ENCODE data around the gene CHCHD10.
A peak's percentile ranks its signal among the peaks of the same experiment; 100 is the strongest.

Gene CHCHD10

DNA sequence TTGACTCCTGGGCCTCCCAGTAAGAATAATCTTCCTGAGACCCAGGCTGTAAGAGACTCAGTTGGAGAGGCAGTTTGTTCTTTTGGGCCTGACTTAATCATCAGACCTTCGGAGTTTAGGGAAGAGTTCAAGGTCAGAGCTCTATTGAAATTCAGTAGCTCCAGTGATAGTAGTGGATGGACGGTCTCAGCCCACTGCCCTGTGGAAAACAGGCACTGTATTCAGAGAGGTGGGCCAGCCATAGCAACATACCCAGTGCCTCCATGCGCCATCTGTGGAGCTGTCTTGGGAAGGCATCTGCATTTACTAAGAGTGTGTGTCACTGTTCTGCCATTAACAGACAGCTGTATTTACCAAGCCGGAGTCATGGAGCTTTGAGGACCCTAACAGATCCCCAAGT, 21.9 kb upstream of the CHCHD10 start:
- DNase-seq: no peak
- in situ Hi-C loops (cut with HindIII; ENCODE audit: low pct_ligation_motif_present, low pct_unique_long_range_greater_than_20kb, low sequenced_read_pairs): no loop called here

DNA sequence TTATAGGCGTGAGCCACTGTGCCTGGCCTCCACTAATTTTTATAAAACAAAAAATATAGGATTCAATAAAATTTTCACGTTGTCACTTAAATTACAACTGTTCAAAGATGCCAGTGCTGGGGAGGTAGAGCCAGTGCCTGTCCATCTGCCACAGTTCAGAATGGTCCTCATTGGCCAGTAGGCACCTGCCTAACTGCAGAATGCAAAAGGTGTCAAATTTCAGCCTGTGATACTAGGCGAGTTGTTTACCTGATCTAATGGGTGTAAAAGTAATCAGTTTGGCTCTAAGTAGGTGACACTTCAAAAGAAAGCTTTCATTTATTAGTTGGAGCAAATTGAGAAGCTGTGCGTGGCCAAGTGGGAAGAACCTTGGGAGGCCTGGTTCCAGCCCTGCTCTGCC, 21.3 kb upstream of the CHCHD10 start:
- DNase-seq: no peak
- in situ Hi-C loops (cut with HindIII; ENCODE audit: low pct_ligation_motif_present, low pct_unique_long_range_greater_than_20kb, low sequenced_read_pairs): no loop called here

DNA sequence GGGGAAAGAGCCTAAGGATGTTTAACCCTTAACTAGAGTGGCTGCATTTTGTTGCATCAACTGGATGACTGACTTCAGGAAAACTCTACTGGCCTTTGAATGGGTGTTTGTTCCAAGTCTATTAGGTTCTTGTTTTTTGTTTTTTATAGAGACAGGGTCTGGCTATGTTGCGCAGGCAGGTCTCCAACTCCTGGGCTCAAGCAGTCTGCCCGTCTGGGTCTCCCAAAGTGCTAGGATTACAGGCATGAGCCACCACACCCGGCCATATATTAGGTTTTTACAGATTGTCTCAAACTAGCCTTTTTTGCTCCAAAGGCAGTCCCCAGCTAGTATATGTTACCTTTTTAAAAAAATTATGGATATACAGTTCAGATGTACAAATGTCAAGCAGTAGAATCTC, 20.1 kb upstream of the CHCHD10 start:
- no peak for DNase-seq
- in situ Hi-C loops (cut with HindIII; ENCODE audit: low pct_ligation_motif_present, low pct_unique_long_range_greater_than_20kb, low sequenced_read_pairs): no loop called here

DNA sequence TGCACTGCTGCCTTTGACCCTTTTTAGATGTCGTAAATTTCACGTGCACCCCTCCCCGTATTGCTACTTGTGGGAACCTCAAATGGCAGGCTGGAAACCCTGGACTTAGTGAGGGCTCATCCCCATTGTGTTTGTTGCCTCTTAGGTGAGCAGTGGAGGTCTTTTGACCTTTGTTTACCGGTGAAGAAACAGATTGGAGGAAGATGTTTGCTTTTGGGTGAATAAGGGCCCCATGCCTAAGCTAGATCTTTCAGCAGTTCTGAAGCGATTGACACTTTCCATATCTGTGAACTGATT, 19.8 kb upstream of the CHCHD10 start:
- in situ Hi-C loops (cut with HindIII; ENCODE audit: low pct_ligation_motif_present, low pct_unique_long_range_greater_than_20kb, low sequenced_read_pairs): no loop called here
- DNase-seq: no peak

DNA sequence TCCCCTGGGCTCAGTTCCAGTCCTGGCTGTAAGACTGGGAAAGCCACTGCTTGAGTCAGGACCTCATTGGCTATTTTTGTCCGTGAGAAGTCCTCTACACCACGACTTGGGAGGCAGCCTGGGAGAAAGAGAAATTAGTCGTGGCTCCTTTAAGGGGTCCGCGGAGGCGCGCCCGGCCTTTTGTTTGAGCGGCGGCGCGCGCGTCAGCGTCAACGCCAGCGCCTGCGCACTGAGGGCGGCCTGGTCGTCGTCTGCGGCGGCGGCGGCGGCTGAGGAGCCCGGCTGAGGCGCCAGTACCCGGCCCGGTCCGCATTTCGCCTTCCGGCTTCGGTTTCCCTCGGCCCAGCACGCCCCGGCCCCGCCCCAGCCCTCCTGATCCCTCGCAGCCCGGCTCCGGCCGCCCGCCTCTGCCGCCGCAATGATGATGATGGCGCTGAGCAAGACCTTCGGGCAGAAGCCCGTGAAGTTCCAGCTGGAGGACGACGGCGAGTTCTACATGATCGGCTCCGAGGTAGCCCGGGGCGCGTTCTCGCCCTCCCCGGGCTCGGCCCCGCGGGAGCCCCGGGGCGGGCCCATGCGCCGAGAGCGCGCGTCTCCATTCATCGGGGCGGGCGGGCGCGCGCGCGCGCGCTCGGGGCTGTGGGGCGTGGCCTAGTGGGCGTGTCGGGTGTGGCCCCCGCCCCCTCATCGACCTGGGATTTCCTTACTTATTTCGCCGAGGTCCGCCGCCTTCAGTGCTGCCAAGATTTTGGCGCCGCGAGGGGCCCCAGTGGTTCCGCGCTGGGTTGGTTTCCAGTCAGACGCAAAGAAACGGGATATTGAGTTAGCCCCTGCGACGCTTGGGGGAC, 19.2 kb upstream of the CHCHD10 start, which contains the start of gene SMARCB1:
Gene SMARCB1, plus strand, starts transcription at position 215 of the 848 bp plus-strand sequence. Its CDS starts 204 bp downstream, at position 419.
- in situ Hi-C loops (cut with HindIII; ENCODE audit: low pct_ligation_motif_present, low pct_unique_long_range_greater_than_20kb, low sequenced_read_pairs): no loop called here
- peak; percentile 89 for DNase-seq

DNA sequence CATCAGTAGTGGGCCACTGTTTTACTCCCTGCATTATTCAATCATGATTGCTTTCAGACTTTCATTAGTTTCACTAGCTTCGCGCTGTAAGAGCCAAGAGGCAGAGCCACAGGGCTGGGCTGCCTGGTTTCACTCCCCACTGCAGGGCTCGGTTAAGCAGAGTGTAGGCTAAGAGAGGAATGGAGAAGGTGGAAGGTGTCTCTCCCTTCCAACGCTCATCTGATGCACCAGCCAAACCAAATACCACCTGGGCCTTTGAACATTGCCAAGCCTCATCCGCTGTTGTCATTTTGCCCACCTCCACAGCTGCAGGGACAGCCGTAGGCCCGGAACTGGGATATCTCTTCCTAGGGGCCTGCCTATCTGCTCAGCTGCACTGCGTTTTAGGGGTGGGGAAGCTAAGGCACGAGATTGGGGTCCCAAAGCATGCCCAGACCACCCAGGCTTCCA, 18.5 kb upstream of the CHCHD10 start:
- no peak for DNase-seq

DNA sequence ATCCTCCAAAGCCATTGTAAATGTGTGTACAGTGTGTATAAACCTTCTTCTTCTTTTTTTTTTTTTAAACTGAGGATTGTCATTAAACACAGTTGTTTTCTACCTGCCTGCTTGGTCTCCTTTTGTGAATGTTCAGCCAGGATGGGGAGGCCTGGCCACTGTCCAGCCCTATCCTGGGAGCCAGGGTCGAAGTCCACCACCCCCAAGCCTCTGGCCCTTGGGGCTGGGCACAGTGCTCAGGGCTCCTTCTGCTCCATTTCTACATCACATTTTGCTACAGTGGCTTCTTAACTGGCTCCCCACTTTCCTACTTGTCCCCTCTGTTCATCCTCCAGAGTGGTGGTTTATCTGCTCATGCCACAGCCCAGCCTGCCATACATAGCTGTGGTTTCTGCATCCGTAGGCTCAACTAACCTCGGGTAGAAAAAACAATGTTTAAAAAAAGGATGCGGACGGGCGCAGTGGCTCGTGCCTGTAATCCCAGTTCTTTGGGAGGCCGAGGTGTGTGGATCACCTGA, 16.5 kb upstream of the CHCHD10 start:
- DNase-seq: no peak
- in situ Hi-C loops (cut with HindIII; ENCODE audit: low pct_ligation_motif_present, low pct_unique_long_range_greater_than_20kb, low sequenced_read_pairs): no loop called here

More for the DNA sequence above, 18.5 kb upstream of the CHCHD10 start:
- in situ Hi-C loops (cut with HindIII; ENCODE audit: low pct_ligation_motif_present, low pct_unique_long_range_greater_than_20kb, low sequenced_read_pairs): no loop called here

DNA sequence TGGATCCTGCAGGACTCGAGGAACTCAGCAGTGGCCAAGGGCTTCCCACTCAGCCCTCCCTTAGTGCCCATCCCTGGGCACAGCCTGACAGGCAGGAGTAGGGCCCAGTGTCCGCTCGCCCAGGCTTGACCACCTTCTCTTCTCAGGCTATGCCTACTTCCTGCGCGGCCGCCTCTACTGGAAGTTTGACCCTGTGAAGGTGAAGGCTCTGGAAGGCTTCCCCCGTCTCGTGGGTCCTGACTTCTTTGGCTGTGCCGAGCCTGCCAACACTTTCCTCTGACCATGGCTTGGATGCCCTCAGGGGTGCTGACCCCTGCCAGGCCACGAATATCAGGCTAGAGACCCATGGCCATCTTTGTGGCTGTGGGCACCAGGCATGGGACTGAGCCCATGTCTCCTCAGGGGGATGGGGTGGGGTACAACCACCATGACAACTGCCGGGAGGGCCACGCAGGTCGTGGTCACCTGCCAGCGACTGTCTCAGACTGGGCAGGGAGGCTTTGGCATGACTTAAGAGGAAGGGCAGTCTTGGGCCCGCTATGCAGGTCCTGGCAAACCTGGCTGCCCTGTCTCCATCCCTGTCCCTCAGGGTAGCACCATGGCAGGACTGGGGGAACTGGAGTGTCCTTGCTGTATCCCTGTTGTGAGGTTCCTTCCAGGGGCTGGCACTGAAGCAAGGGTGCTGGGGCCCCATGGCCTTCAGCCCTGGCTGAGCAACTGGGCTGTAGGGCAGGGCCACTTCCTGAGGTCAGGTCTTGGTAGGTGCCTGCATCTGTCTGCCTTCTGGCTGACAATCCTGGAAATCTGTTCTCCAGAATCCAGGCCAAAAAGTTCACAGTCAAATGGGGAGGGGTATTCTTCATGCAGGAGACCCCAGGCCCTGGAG, 15.7 kb upstream of the CHCHD10 start:
- no peak for DNase-seq
- in situ Hi-C loops (cut with HindIII; ENCODE audit: low pct_ligation_motif_present, low pct_unique_long_range_greater_than_20kb, low sequenced_read_pairs): no loop called here

DNA sequence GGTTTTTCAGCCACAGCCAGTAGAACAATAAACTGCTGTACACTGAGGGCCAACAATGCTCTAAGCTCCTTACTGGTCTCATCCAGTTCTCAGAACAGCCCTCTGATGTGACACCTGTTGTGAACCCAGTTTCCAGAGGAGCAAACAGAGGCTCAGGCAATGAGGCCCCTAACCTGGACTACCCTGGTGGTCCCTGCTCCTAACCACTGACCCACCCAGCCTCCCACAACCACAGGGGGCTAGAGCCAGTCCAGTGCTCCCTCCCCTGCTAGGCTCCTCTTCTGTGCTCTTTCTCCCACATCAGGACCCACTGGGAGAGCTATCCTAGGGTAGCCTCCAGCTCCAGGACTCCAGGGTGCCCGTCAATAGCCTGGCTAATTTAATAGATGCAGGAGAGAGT, 14.9 kb upstream of the CHCHD10 start:
- no peak for DNase-seq
- in situ Hi-C loops (cut with HindIII; ENCODE audit: low pct_ligation_motif_present, low pct_unique_long_range_greater_than_20kb, low sequenced_read_pairs): no loop called here

DNA sequence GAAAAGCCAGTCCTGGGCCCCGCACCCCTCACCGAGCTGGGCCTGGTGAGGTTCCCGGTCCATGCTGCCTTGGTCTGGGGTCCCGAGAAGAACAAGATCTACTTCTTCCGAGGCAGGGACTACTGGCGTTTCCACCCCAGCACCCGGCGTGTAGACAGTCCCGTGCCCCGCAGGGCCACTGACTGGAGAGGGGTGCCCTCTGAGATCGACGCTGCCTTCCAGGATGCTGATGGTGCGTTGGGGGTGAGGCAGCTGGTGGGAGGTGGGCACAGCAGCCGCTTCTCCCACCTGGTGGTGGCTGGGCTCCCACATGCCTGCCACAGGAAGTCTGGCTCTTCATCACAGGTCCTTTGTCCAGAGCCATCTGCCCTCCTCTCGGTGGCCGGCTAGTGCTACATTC, 14.5 kb upstream of the CHCHD10 start:
- no peak for DNase-seq
- in situ Hi-C loops (cut with HindIII; ENCODE audit: low pct_ligation_motif_present, low pct_unique_long_range_greater_than_20kb, low sequenced_read_pairs): no loop called here

DNA sequence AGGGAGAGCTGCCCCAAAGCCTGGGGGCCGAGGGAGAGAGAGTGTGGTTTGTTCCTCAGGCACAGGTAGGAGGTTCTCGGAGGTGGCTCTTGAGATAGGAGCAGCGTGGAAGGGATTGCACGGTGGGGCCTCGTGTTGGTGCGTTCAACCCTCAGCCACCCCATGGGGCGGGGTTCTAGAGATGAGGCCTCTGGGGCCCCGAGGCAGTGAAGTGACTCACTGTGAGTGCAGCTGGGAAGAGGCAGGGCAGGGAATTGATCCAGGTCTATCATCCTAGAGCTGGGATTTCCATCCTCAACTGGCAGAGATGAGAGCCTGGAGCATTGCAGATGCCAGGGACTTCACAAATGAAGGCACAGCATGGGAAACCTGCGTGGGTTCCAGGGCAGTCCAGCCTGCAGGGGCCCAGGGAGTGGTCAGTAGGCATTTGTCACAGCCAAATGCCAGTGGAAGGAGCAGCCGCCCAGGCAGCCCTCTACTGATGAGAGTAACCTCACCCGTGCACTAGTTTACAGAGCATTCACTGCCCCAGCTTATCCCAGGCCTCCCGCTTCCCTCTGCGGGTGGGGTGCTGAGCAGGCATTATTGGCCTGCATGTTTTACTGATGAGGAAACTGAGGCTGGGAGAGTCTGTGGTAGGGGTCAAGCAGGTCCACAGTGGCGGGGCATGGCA, 13.9 kb upstream of the CHCHD10 start:
- in situ Hi-C loops (cut with HindIII; ENCODE audit: low pct_ligation_motif_present, low pct_unique_long_range_greater_than_20kb, low sequenced_read_pairs): no loop called here
- peak; percentile 35 for DNase-seq

DNA sequence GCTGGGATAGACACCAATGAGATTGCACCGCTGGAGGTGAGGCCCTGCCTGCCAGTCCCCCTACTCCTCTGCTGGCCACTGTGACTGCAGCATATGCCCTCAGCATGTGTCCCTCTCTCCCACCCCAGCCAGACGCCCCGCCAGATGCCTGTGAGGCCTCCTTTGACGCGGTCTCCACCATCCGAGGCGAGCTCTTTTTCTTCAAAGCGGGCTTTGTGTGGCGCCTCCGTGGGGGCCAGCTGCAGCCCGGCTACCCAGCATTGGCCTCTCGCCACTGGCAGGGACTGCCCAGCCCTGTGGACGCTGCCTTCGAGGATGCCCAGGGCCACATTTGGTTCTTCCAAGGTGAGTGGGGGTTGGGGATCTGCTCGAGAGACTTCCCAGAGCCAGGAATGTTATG, 13.3 kb upstream of the CHCHD10 start:
- DNase-seq: no peak

DNA sequence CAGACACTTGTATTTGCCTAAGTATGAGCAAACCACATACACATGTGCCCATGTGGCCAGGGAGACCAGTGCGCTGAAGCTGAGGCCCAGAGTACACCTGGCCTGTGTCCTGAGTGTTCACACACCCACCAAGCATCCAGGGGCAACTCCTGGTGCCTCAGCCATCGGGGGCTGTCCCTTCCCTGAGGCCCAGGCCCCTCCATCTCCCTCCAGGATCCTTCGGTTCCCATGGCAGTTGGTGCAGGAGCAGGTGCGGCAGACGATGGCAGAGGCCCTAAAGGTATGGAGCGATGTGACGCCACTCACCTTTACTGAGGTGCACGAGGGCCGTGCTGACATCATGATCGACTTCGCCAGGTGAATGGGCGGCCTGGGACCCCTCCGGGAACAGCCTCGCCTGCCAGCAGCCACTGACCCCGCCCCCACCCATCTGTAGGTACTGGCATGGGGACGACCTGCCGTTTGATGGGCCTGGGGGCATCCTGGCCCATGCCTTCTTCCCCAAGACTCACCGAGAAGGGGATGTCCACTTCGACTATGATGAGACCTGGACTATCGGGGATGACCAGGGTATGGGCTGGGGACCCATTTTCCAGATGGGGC, 12.5 kb upstream of the CHCHD10 start:
- no peak for DNase-seq
- in situ Hi-C loops (cut with HindIII; ENCODE audit: low pct_ligation_motif_present, low pct_unique_long_range_greater_than_20kb, low sequenced_read_pairs): no loop called here

More for the DNA sequence above, 13.3 kb upstream of the CHCHD10 start:
- in situ Hi-C loops (cut with HindIII; ENCODE audit: low pct_ligation_motif_present, low pct_unique_long_range_greater_than_20kb, low sequenced_read_pairs): no loop called here

DNA sequence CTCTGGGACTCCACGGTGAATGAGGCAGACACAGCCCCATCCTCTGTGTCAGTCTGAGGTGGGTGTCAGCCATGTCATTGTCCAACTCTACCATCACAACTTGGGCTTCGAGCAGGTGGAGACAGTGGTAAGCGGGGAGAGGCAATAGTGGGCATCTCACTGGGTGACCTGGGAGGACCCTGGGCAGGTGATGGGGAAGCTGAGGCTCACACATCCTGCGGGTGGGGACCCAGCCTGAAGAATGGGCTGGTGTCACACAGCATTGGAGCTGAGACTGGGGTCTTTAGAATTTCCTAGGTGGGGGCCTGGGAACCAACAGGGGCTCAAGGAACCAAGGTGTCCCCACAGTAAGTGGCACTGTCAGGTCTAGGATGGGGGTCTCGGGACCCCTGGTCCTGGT, 12.0 kb upstream of the CHCHD10 start:
- in situ Hi-C loops (cut with HindIII; ENCODE audit: low pct_ligation_motif_present, low pct_unique_long_range_greater_than_20kb, low sequenced_read_pairs): no loop called here
- no peak for DNase-seq

DNA sequence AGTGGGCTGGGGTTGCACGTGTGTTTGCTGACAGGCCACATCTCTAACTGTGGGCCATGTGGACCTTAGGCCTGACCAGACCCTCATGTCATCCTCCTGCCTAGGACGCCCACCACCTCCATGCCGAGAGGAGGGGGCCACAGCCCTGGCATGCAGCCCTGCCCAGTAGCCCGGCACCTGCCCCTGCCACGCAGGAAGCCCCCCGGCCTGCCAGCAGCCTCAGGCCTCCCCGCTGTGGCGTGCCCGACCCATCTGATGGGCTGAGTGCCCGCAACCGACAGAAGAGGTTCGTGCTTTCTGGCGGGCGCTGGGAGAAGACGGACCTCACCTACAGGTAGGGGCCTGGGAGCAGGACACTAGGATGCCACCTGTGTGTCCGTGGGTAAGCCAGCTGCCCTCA, 11.3 kb upstream of the CHCHD10 start:
- DNase-seq: no peak
- in situ Hi-C loops (cut with HindIII; ENCODE audit: low pct_ligation_motif_present, low pct_unique_long_range_greater_than_20kb, low sequenced_read_pairs): no loop called here

DNA sequence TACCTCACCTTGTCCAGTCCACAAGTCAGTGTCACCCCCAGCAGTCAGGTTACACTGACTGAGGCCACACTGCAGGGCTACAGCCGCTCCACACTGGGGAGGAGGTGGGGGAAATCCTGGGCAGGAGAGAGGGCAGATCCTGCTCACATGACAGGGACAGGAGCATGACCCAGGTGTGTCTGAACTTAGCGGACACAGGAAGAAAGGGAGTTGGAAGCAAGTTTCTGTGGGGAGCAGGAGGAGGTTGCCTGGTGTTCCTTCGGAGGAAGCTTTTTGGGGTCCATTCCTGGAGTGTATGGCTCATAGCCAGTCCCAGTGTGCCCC, 10.8 kb upstream of the CHCHD10 start:
- in situ Hi-C loops (cut with HindIII; ENCODE audit: low pct_ligation_motif_present, low pct_unique_long_range_greater_than_20kb, low sequenced_read_pairs): no loop called here
- no peak for DNase-seq

DNA sequence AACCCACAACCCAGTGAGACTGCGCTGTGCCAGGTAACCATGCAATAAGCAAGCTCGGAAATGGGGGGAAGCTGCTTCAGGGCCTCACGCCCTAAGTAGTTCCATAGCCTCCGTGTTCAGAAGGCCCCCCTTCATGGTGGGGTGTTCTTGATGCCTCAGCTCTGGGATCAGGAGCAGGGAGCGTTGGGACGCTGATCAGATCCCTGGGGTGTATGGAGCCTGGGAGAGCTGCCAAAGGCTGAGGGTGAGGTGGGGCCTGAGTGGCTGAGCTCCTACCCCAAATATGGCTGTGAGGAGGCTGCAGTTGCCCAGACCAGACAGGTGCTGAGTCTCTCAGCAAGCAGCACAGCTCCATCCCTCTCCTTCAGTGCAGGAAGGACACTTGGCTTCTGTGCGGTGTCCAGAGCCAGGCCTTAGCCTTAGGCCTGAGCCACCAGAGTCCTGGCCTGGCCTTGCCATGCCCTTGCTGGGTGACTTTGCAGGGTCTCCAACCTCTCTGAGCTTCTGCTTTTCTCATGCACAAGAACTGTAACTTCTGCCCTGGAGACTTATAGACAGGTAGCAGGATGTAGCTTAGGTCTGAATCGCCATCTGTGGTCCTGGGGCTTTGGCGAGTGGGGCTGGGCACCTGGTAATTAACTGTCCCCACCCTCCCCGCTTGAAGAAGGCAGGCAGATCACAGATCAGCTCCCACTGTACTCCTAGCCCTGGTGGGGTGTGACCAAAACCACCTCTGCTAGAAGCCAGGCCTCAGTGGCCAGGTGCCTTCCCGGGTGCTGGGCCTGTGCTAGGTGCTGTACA, 10.2 kb upstream of the CHCHD10 start:
- no peak for DNase-seq
- in situ Hi-C loops (cut with HindIII; ENCODE audit: low pct_ligation_motif_present, low pct_unique_long_range_greater_than_20kb, low sequenced_read_pairs): no loop called here

DNA sequence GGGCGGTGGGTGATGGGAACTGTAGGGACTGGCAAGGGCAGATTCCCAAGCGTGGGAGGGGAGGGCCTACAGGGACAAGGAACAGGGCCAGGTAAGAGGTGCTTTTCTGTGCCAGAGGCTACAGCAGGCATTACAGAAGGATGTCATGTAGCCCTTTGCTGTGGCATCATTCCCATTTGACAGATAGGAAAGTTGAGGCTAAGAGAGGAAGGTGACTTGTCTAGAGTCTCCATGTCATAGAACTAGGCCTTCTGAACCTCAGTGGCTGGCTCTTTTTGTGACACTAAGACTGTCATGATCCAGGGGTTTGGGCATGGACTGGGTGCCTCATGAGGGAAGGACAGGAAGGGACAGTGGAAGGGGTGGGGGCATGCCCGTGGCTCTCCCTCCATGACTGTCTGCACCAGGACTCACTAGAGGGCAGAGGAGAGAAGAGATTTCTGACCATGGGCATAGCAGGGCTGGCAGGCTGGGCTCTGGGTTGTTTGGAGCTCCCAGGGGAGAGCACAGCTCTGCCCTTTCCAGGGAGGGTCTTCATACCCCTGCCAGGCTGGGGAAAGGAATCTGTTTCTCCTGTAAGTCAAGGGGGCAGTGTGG, 8.1 kb upstream of the CHCHD10 start:
- peak; percentile 45 for DNase-seq
- in situ Hi-C loops (cut with HindIII; ENCODE audit: low pct_ligation_motif_present, low pct_unique_long_range_greater_than_20kb, low sequenced_read_pairs): no loop called here

All from ACHN (cell line).